ENCODE data around the gene PAEP.
"Not testable (repeated sequence)": the region's sequence is repeated elsewhere in the genome, so short reads cannot be mapped to it uniquely, and the experiment has no call there.

PAEP gene

DNA sequence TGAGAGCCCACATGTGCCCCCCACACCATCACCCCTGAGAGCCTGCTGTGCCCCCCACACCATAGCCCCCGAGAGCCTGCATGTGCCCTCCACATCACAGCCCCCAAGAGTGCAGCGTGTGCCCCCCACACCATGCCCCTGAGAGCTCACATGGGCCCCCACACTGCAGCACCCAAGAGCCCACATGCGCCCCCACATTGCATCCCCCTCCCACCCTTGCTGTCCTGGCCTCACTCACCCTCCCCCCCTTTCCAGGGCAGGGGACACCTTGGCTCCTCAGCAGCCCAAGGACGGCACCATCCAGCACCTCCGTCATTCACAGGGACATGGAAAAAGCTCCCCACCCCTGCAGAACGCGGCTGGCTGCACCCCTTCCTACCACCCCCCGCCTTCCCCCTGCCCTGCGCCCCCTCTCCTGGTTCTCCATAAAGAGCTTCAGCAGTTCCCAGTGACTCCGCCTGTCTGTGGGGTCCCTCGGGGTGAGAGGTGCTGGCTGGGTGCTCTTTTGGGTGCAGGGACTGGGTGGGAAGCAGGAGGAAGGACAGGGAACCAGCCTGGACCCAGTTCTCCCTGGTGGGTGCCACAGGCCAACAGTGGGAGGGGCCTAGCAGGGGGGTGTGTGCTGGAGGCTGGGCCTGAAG, 35.3 kb upstream of the PAEP start:
- DNase-seq: no peak

DNA sequence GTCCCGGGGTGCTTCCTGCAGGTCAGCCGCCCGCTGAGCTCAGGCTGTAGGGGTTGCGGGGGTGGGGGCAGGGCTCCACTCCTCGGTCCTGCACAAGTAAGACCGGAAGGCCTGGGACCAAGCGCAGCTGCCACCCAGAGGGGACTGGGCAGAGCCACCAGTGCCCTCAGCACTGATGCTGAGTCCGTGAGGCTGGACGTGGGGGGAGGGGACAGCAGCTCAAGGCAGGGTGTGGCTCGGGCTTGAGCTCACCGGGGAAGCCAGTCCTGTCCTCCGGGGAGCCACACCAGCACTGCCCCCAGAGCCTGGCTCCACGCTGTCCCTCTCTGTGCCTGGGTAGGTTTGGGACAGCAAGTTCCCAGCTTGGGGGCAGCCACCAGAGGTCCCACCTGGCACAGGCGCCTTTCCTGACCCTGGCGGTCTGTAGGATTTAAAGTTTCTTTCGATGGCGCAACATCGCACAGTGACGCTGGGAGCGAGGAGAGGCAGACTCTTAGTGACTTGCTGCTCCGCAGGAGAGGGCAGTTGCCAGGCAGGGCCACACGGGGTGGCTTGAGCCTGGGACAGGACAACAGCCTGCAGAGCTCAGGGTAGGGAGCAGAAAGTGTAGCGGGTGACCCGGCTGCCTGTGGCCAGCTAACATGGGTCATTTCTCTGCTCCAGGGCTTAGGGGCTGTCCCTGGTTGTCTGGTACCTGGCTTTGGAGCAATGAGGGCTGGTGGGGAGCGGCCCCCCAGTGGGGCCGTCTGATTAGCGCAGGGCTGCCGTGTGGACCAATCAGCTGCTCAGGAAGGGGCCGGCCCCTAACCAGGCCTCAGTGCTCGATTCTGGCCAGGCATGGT, 34.6 kb upstream of the PAEP start:
- peak in 1 of 2 experiments; percentile 16 for DNase-seq

- DNase-seq: not testable (repeated sequence)
These were observed 32.6 kb upstream of the PAEP start for GRCh38 chr9:135528842-135529435.

DNA sequence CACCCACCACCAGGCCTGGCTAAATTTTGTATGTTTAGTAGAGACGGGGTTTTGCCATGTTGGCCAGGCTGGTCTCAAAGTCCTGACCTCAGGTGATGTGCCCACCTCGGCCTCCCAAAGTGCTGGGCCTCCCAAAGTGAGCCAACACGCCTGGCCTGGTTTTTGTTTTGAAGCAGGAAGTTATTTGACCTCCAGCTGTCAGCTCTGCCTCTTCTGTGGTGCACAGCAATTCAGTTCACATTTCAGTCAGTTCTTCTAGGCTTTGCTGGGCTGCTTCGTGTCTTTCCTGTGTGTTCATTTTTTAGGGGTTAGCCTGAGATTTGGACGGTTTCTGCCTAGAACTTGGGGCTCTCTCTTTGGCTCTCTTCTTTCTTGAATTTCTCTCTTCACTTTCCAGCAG, 31.4 kb upstream of the PAEP start:
- no peak for DNase-seq

GRCh38 chr9:135531096-135531495, 30.5 kb upstream of the PAEP start:
- DNase-seq: no peak

DNA sequence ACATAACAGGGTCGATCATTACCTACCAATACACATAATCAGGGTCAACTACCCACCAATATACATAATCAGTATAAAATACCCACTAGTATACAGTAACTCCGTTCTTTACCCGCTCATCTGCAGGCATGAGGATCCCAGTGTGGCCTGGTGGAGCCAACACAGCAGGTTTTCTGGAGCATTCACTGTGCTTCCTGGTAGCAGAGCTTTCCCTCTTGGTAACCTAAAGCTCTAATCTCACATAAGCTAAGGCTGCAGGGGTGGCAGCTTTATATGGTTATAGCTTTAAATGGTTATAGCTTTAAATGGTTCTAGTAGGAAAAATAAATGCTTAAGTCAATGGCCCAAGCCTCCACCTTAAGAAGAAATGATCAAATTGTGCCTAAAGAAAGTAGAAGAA, 28.4 kb upstream of the PAEP start:
- DNase-seq: no peak

GRCh38 chr9:135533674-135534073, 27.9 kb upstream of the PAEP start:
- DNase-seq: no peak

GRCh38 chr9:135534192-135534711, 27.3 kb upstream of the PAEP start:
- DNase-seq: not testable (repeated sequence)

DNA sequence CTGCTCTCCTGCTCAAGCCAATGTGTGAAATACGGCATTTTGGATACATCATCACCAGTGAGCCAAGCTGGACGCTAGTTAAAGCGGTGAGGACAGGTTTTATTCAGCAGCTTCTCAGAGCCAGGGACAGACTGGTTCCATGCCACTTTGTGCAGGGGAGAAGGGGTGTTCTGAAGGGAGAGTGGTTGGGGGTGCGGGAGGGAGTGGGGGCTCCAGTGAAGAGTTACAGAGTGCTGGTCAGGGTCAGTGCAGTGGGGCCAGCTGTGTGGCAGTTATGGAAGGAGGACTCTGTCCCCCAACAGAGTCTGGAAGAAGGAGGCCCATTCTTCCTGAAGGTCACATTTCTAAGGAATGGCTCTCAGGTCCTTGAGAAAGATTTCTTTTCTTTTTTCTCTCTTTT, 26.7 kb upstream of the PAEP start:
- DNase-seq: not testable (repeated sequence)

GRCh38 chr9:135535631-135536030, 25.9 kb upstream of the PAEP start:
- not testable (repeated sequence) for DNase-seq

DNA sequence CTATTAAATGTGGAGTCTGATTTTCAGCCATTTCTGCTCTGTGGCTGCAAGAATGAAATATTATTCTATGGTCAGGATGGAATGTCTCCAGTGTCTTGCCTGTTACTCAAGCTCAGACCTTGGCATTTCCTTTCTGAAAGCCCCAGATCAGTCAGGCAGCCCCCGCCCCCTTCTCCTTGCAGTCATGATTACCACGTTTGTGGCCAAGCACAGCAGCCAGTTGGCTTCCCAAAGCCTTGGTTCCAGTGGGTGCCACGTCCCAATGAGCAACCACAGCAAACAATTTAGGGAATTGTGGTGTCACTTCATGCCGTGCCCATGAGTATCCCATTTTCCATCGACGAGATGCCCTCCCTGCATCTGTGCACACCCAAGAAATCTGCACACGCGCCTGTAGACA, 25.3 kb upstream of the PAEP start:
- DNase-seq: no peak

DNA sequence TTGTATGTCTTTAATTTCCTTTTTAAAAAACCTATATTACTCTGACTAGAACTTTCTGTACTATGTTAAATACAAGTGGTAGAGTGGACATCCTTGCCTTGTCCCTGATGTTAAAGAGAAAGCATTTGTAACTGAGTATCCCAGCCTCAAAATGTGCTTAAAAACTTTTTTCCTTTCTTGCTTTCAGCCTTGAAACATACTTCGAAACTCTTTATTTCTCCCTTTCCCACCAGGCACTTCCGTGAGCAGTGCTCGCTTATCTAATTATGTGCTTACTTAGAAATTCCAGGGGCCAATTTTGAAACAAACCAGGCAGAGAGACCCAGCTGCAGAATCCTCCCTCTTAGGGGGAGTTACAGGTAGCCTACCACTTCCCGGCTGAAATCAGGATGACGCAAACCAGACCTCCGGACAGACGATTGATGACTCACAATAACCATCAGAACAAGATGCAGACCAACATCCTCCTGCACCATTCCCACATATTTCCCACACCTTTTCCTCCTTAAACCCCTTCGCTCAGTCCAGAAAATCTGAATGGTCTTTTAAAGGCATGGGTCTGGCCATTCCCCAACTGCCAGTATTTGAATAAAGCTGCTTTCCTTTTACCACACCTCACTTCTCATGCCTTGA, 18.2 kb upstream of the PAEP start:
- peak in 1 of 2 experiments; percentile 21 for DNase-seq

DNA sequence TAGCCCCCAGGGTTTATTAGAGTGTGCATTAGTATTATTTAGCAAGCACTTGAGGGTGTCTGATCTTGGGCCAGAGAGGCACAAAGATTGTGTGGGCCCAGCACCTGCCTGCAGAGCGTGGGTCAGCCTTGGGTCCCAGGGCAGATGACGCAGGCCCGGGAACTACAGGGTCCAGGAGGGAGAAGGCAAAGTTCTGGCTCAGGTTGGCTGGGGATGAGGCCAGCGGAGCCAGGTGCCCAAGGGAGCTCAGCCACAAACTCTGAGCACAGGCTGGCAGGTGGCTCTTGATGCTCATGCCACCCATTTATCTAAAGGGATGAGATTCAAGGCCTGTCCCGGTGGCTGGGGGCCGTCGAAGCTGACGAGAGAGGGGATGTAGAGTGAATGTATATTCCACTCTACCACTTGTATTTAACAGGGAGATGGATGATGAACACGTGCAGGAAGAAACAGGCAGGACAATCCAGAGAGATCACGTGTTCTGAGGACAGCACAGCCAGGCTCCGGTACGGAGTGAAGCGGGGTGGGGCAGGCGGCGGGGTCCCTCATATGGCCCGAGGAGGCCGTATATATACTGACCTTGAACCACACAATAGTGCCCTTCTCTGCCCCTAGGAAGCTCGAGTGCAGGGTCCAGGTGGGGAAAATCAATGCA, 16.4 kb upstream of the PAEP start:
- no peak for DNase-seq

DNA sequence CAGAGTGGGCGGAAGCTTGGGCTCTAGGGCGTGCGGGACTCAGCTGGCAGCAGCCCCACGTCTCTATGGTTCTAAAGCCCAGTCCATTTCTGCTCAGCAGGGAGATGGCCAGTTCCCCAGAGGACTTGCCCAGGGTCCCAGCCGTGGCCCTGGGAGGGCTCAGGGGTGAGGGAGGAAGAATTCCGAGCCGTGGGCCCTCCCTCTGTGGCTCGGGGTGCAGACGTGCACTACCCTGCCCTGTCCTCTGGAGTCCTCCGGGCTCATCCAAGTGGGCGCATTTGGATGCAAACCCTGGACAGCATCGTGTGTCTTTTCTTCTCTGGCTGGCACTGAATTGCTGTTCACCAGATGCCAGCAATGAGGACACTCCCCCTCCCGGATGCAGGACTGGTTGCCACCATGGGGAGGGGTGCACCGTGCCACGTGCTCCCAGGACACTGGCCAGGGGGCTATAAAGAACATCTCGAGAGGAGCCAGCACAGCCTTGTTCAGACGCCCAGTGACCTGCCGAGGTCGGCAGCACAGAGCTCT, 15.8 kb upstream of the PAEP start, which contains the start of gene OBP2A:
TSS of gene OBP2A (plus strand) at position 481 of the 531 bp plus-strand sequence. CDS start 55 bp downstream, outside the sequence.
- DNase-seq: not testable (repeated sequence)

- not testable (repeated sequence) for DNase-seq
These were observed 14.6 kb upstream of the PAEP start for GRCh38 chr9:135546792-135547617.

GRCh38 chr9:135547756-135548736, 13.5 kb upstream of the PAEP start:
- DNase-seq: no peak

DNA sequence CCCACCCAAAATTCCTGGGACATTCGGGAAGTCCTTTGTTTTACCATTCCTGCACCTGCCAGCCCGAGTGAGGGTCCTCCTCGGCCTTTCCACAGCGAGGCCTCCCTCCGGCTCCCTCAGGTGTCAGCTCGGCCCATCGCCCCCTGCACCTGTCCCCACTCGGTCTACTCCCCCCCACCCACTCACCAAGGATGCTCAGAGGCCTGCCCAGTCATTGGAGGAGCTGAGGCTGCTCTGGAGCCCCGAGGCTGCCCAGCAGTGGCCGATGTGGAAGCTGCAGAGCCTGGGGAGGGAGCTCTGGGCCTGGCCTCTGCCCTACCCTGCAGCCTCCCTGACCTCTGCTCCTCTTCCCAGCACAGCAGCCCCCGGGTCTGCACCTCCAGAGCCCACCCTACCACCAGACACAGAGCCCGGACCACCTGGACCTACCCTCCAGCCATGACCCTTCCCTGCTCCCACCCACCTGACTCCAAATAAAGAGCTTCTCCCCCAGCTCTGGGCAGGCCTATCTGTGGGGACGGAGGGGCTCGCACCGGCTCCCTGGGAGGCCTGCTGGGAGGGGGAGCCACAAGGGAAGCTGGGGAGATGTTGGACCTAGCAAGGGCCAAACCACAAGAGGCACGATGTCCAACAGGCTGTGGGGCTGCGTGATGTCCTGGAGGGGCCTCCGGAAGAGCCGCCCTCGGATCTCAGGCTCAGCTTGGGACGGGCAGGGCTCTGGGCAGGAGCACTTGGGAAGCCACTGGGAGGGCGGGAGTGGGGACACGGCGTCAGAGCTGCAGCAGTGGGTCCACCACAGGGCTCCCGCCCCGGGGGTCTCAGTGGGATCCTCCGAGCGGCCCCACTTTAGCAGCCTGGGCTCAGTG, 11.8 kb upstream of the PAEP start:
- not testable (repeated sequence) for DNase-seq

GRCh38 chr9:135550344-135550918, 11.1 kb upstream of the PAEP start:
- no peak for DNase-seq

- no peak for DNase-seq
These were observed 10.5 kb upstream of the PAEP start for GRCh38 chr9:135551031-135551430.
